HUES48 (cell line): ENCODE data around the gene PKD1L1.

ENCODE experiments used
- H3K27ac ChIP-seq: one replicate; pipeline ENCODE4 v1.7.0; 2013; ENCODE audit warnings: low read depth, low read length, inconsistent platforms
- H3K27me3 ChIP-seq: 2 replicates; pipeline ENCODE4 v1.6.1; 2013; ENCODE audit warnings: mild to moderate bottlenecking, low read length; ENCODE audit not compliant: control insufficient read depth, insufficient read depth
- H3K36me3 ChIP-seq: 2 replicates; pipeline ENCODE4 v1.6.1; 2013; ENCODE audit warnings: low read length; ENCODE audit not compliant: control insufficient read depth, insufficient read depth
- H3K4me1 ChIP-seq: 2 replicates; pipeline ENCODE4 v1.6.1; 2013; ENCODE audit warnings: mild to moderate bottlenecking, low read length; ENCODE audit not compliant: control insufficient read depth, insufficient read depth
- H3K4me3 ChIP-seq: 2 replicates; pipeline ENCODE4 v1.5.1; 2013; ENCODE audit warnings: mild to moderate bottlenecking, low read depth, low read length
- H3K9ac ChIP-seq: 2 replicates; pipeline ENCODE4 v1.6.1; 2013; ENCODE audit warnings: mild to moderate bottlenecking, low read depth, low read length, moderate library complexity
- H3K9me3 ChIP-seq: 2 replicates; pipeline ENCODE4 v1.6.1; 2013; ENCODE audit warnings: low read length; ENCODE audit not compliant: control insufficient read depth, insufficient read depth

PKD1L1 gene

DNA sequence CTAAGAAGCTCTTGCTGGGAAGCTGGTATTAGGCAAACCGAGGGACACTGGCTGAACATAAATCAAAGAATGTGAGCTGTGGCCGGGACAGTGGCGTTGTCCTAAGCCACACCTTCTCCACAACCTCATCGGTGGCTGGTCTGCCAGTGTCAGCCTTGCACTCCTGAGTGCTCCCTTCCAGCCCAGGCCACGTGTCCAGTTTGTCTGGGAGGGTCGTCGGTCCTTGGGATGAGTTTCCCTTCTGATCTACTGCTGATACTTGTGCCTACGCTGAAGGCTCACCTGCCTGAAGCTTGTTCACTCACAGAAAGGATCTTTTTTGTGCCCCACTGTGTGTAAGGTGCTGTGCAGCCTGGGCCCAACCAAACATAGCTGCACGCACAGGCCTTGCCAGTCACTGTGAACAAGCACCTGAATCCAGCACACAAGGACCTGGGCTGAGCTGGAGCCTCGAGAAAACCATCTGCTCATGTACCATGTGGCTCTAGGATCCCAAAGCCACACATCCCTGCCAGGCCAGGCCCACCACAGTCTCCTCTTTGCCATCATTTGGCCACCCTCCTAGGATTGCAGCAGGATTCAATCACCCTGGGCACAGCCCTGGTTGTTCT is 116.1 kb downstream of the PKD1L1 start:
- Histone ChIP-seq H3K9ac (no peak overlapping the region), H3K27me3 (no peaks in the 10 kb centered on the region), H3K27ac (no peak overlapping the region), H3K4me1 (no peaks in the 10 kb centered on the region), H3K9me3 (no peaks in the 10 kb centered on the region), H3K36me3 (no peaks in the 10 kb centered on the region), H3K4me3 (no peak overlapping the region)

DNA sequence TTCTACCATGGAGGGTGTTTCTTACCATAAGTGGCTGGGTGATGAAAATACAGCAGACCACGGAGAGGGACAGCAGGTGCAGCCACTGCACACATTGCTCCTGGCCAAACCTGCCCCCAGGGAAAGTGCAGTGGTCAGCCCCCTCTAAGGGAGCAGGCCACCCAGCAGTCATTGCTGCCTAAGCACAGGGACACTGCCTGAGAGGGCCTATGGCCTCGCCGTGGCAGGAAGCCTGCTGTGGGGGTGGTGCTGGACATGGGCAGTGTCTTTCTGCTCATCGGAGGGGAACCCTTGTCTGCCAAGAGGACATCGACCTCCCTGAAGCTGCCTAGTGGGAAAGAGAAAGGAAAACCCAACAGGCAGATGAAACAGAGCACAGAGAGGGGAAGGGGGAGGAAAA is 118.3 kb downstream of the PKD1L1 start:
- H3K9me3 ChIP-seq, result no peaks in the 10 kb centered on the region
- no peaks in the 10 kb centered on the region for H3K4me1 ChIP-seq
- H3K27me3 ChIP-seq, result no peaks in the 10 kb centered on the region
- H3K27ac ChIP-seq, result no peak overlapping the region
- no peaks in the 10 kb centered on the region for H3K36me3 ChIP-seq
- no peak overlapping the region for H3K4me3 ChIP-seq
- H3K9ac ChIP-seq, result no peak overlapping the region

DNA sequence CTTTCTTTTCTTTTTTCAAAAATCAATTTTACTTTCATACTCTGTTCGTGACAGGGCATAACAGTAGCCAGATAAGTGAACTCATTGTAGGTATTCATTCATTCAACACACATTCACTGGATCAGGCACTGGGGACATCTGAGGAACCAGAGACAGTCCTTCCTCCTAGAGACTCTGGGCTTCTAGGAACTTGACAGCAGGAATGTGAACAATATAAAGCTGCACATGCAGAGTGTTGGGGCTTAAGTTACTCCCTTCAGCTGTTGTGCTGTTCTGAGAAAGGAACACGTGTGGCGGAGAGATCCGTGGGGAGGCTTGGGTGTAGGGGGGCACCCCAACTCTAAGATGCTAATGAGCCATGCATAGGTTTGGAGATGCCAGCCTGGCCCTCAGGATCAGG is 120.4 kb downstream of the PKD1L1 start:
- H3K4me1 ChIP-seq, result no peaks in the 10 kb centered on the region
- H3K27ac ChIP-seq, result no peak overlapping the region
- no peaks in the 10 kb centered on the region for H3K36me3 ChIP-seq
- no peaks in the 10 kb centered on the region for H3K9me3 ChIP-seq
- H3K9ac ChIP-seq, result no peak overlapping the region
- H3K4me3 ChIP-seq, result no peak overlapping the region
- no peaks in the 10 kb centered on the region for H3K27me3 ChIP-seq

DNA sequence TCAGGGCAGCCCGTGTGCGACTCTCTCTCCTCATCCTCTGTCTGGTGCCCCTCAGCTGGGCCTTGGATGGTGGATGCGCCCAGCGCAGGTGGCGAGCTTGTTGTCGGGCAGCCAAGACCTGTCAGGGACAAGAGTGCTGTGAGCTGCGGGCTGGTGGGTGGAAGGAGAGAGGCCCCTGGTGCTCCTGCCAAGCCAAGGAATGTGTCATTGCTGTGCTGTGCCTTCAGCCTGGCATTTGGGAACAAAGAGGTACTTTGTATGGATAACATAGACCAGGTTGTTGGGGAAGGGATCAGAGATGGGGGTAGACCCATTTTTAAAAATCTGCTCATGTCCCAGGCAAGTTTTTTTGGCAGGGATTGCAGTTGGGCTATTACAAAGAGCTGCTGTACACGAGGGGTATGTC is 120.9 kb downstream of the PKD1L1 start:
- Histone ChIP-seq H3K4me3 (no peak overlapping the region), H3K9ac (no peak overlapping the region), H3K4me1 (no peaks in the 10 kb centered on the region), H3K9me3 (no peaks in the 10 kb centered on the region), H3K27me3 (no peaks in the 10 kb centered on the region), H3K27ac (no peak overlapping the region), H3K36me3 (no peaks in the 10 kb centered on the region)

DNA sequence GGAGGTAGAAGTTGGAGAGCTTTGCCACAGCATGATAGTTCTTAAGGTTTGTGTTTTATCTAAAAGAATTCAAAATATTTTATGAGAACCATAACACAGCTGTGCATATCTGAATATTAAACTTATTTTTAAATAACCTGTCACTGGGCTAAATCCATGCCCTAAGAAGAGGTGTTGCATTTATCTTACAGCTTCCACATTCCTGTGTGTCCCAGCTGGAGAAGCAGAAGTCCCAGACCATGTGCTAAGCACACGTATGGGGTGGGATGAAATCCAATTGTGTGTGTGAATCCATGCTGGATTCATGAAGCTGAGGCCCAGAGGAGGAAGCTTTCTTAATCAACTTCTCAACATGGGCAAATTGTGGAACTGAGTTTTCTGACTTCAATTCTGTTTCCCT is 121.5 kb downstream of the PKD1L1 start:
- Histone ChIP-seq H3K4me1 (no peaks in the 10 kb centered on the region), H3K27ac (no peak overlapping the region), H3K36me3 (no peaks in the 10 kb centered on the region), H3K9ac (no peak overlapping the region), H3K4me3 (no peak overlapping the region), H3K9me3 (no peaks in the 10 kb centered on the region), H3K27me3 (no peaks in the 10 kb centered on the region)

DNA sequence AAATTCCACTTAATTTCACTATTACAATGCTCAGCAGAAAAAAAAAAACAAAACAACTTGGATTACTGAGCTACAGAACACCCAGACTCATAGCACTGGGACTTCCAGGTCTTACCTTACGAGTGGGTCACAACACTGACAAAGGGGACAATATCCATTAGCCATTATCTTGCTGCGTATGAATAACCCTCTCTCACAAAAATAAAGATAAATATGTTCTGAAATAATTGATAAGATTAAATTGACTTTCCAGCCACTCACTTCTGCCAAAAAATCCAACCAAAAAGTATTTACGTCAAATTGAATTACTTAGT is 128.7 kb downstream of the PKD1L1 start:
- peaks cover 7% of the 10 kb centered on the region for H3K4me1 ChIP-seq
- no peaks in the 10 kb centered on the region for H3K36me3 ChIP-seq
- H3K9ac ChIP-seq, result no peak overlapping the region
- no peak overlapping the region for H3K4me3 ChIP-seq
- no peaks in the 10 kb centered on the region for H3K9me3 ChIP-seq
- no peak overlapping the region for H3K27ac ChIP-seq
- no peaks in the 10 kb centered on the region for H3K27me3 ChIP-seq

DNA sequence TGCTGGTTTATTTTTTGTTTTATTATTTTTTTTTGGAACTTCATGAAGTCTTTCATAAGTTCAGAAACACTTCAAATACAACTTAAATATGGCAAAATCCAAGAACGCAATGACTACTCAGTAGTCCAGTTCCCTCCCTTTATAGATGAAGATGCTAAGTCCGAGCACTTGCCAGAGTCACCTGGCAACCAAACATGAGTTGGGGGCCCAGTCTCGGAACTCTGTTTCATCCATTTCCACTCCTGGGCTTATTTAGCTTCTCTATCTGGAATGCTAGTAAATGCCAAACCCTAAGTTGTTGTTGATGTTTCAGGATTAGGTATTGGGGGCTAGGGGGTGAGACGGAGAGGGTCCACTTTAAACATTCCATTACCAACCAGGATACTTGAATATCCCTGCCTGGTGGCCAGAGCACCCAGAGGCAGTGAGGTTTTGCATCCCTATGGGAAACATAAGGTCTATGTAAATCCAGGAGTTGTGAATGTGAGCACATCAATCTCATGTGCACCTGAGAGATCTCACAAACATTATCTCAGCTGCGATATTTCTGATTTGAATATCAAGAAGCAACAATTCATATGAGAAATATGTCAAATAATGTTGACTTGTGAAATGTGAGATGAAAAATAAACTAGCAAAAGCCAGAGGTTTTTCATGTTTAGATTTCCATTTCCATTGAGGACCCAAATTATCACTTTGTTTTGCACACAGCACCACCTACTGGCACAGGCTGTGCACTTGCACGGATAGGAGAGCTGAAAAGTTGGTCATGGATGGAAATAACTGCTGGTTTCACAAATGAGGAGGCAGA is 129.3 kb downstream of the PKD1L1 start:
- H3K9ac ChIP-seq, result no peak overlapping the region
- H3K4me3 ChIP-seq, result no peak overlapping the region
- no peak overlapping the region for H3K27ac ChIP-seq
- no peaks in the 10 kb centered on the region for H3K36me3 ChIP-seq
- no peaks in the 10 kb centered on the region for H3K27me3 ChIP-seq
- H3K9me3 ChIP-seq, result no peaks in the 10 kb centered on the region
- peaks cover 7% of the 10 kb centered on the region for H3K4me1 ChIP-seq

DNA sequence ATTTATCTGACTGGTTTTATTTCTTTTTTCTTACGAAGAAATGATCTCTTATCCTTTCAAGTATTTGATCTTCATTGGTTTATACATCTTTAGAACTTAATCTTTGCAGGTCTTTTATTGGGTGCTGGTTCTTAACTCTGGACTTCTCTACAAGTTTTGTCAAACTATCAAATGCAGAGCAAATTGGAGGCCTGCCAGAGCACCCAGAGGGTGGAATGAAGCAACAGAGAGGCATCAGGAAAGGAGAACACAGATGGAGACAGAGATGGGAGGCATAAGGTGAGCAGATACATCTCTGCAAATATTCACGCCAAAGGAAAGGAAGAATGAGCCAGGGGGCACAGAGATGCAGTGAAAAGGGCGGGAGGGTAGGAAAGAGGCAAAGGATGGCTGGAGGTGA is 130.3 kb downstream of the PKD1L1 start:
- Histone ChIP-seq H3K27ac (no peak overlapping the region), H3K9me3 (no peaks in the 10 kb centered on the region), H3K9ac (no peak overlapping the region), H3K36me3 (no peaks in the 10 kb centered on the region), H3K4me3 (no peak overlapping the region), H3K4me1 (peaks cover 7% of the 10 kb centered on the region), H3K27me3 (no peaks in the 10 kb centered on the region)

DNA sequence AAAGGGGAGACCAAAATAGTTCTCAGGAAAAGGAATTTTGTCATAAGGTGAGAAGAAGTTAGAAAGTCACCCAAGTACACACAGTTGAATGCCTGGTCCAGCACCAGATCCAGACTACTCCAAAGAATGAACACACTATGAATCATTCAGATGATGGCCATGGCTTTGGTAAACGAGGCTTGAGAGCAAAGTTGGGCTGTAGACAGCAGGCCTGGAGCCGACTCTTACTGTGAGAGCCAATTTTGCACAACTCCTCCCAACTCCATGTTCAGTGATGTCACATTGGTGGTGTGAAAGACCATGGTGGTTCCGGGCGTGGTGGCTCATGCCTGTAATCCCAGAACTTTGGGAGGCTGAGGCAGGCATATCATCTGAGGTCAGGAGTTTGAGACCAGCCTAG is 131.6 kb downstream of the PKD1L1 start:
- no peak overlapping the region for H3K4me3 ChIP-seq
- no peaks in the 10 kb centered on the region for H3K27me3 ChIP-seq
- no peaks in the 10 kb centered on the region for H3K9me3 ChIP-seq
- peaks cover 7% of the 10 kb centered on the region for H3K4me1 ChIP-seq
- no peak overlapping the region for H3K9ac ChIP-seq
- H3K27ac ChIP-seq, result no peak overlapping the region
- H3K36me3 ChIP-seq, result no peaks in the 10 kb centered on the region

DNA sequence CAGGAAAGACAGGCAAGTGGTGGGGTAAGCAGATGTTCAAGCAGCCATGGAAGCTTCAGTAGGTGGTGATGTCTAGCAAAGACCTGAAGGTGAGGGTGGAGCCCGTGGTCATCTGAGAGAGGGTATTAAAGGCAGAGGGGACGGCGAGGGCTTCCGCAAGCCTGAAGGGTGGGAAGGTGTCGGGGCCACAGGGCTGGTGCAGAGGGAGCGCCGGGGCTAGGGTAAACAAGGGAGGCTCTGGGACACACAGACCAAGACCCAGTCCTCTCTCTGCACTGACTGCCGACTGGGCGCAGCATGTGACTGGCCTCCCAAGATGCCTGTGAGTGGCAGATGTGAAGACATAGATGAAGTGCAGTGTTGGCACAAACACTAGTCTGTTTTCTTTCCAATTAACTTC is 132.4 kb downstream of the PKD1L1 start:
- H3K27me3 ChIP-seq, result no peaks in the 10 kb centered on the region

DNA sequence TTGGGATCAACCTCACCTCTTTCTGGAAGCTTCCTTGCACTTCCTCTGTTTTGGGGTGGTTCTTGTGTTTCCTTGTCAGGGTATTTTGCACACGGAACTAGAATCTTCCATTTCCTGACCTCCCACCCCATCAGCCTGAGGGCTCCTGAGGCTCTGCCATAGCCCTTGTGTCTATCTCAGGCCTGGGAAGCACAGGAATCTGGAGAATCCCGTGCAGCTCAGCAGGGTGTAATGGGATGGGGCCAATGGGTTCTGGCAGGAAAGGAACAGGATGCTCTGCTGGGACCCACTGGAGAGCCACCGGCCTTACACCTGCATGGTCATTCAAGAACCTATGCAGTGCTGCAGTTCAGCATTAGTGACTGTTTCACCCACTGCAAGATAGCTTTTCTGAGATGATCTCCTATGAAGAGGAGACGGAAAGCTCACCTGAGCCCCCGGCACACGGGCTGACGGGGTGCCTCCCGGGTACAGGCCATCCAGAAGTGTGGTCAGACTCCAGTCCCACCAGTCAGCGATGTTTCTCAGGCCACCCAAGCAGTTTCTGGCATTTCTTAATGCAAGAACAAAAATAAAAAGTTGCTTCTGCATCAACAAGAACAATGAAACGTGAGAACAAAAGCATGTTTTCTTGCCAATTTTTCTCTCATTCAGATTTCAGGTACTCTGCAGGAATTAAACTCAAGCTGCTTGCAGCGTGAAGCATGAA is 133.2 kb downstream of the PKD1L1 start:
- no peaks in the 10 kb centered on the region for H3K9me3 ChIP-seq
- H3K9ac ChIP-seq, result no peak overlapping the region
- peaks cover 7% of the 10 kb centered on the region for H3K4me1 ChIP-seq
- no peak overlapping the region for H3K27ac ChIP-seq
- H3K4me3 ChIP-seq, result no peak overlapping the region
- no peaks in the 10 kb centered on the region for H3K36me3 ChIP-seq
- no peaks in the 10 kb centered on the region for H3K27me3 ChIP-seq

More for the DNA sequence above, 132.4 kb downstream of the PKD1L1 start:
- no peaks in the 10 kb centered on the region for H3K9me3 ChIP-seq
- no peak overlapping the region for H3K9ac ChIP-seq
- no peak overlapping the region for H3K27ac ChIP-seq
- H3K36me3 ChIP-seq, result no peaks in the 10 kb centered on the region
- H3K4me3 ChIP-seq, result no peak overlapping the region
- H3K4me1 ChIP-seq, result peaks cover 7% of the 10 kb centered on the region
